ENCODE data around the gene HS6ST3.

DNA sequence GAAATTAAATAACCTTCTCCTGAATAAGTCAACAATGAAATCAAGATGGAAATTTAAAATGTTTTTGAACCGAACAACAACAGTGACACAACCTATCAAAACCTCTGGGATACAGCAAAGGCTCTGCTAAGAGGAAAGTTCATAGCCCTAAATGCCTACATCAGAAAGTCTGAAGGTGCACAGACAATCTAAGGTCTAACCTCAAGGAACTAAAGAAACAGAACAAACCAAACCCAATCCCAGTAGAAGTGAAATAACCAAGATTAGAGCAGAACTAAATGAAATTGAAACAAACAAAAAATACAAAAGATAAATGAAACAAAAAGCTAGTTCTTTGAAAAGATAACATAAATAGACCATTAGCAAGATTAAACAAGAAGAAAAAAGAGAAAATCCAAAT, 45.7 kb upstream of the HS6ST3 start:
- no peak for TF ChIP-seq POLR2A (IDR thresholded peaks at IDR 0.05)
- no peak for TF ChIP-seq CTCF (IDR thresholded peaks at IDR 0.05)
- TF ChIP-seq EP300 (IDR thresholded peaks at IDR 0.05; ENCODE audit: low read depth), result no peak
- no peak for TF ChIP-seq POLR2AphosphoS5 (IDR thresholded peaks at IDR 0.05)

Data from transverse colon (tissue), 4 donors.